GM19193 (cell line): Measurements from ENCODE around the gene CYP1A2.

Experiments
- POLR2A ChIP-seq: IDR thresholded peaks from 4 replicates; pipeline ENCODE4 v1.6.1; 2011; ENCODE audit not compliant: insufficient read depth, insufficient read length; ENCODE audit errors: extremely low read depth

The CYP1A2 gene

GRCh38 chr15:74780523-74781430 lies 32.1 kb downstream of the CYP1A2 start:
- peak; percentile 42 for TF ChIP-seq POLR2A

- peak; percentile 54 for TF ChIP-seq POLR2A
Observed at GRCh38 chr15:74781431-74782258, 33.0 kb downstream of the CYP1A2 start, which contains the start of gene CSK. CSK (plus strand) TSS chr15:74782080; CDS start chr15:74798298, 16,218 bp downstream.

- peak; percentile 15 for TF ChIP-seq POLR2A
Observed at GRCh38 chr15:74782259-74783071, 33.8 kb downstream of the CYP1A2 start.

- peak; percentile 47 for TF ChIP-seq POLR2A
Observed at GRCh38 chr15:74783072-74783807, 34.6 kb downstream of the CYP1A2 start.

- no peak for TF ChIP-seq POLR2A
Observed at GRCh38 chr15:74783808-74784175, 35.1 kb downstream of the CYP1A2 start.

- TF ChIP-seq POLR2A, result peak; percentile 23
Observed at GRCh38 chr15:74784426-74785193, 36.0 kb downstream of the CYP1A2 start.

GRCh38 chr15:74785194-74786032 lies 36.8 kb downstream of the CYP1A2 start:
- peak; percentile 60 for TF ChIP-seq POLR2A

GRCh38 chr15:74786551-74787165 lies 38.0 kb downstream of the CYP1A2 start:
- TF ChIP-seq POLR2A, result peak; percentile 19

- TF ChIP-seq POLR2A, result peak; percentile 61
Observed at GRCh38 chr15:74787251-74788041, 38.8 kb downstream of the CYP1A2 start.

GRCh38 chr15:74788042-74788682 lies 39.5 kb downstream of the CYP1A2 start:
- TF ChIP-seq POLR2A, result no peak

- peak; percentile 93 for TF ChIP-seq POLR2A
Observed at GRCh38 chr15:74788683-74789151, 40.1 kb downstream of the CYP1A2 start.
